Epithelial cell of esophagus (primary cell): ENCODE results near the gene ANKRD33B.

ENCODE experiments used
- DNase-seq: peaks from one replicate; pipeline ENCODE4 v3.0.0; 2010; ENCODE audit warnings: low read depth
- H3K4me3 ChIP-seq: 2 replicates; pipeline ENCODE4 v1.5.1; 2011; ENCODE audit warnings: mild to moderate bottlenecking, low read length, control low read depth
- TF ChIP-seq, protein P1 (sequence below): IDR thresholded peaks from 2 replicates; pipeline ENCODE4 v1.5.1; 2011; ENCODE audit warnings: low read depth, mild to moderate bottlenecking, low read length, control low read depth, inconsistent platforms; ENCODE audit not compliant: insufficient read depth; ENCODE audit errors: missing control alignments

ANKRD33B gene

DNA sequence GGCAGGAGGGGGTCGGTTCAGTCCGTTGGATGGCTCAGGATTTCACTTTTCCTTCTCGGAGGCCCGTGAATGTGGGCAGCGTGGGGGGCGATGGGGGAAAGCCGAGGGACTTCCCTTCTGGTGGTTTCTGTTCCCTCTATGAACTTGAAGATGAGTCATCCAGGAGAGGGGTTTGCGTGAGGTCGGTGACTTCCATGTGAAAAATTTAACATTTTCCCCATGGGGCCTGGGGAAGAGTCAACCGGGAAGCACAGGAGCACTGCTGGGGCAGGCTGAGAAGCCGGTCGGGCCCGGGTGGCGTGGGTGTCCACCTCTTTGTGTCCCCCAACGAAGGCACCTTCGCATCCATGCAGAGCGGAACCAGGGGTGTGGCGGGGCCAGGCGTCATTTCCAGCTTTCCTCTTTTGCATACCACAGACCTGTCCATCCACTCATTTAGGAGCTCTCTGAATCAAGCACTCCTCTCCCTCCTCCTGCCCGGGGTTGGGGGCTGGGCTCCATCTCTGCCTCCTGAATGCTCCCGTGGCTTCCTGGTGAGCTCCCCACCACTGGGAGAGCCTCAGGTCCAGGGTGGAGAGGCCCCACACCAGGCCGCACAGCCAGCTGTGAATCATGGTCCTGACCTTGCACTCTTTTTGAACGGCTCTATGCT is 68.4 kb downstream of the ANKRD33B start:
- no peak overlapping the region for H3K4me3 ChIP-seq
- peak; percentile 10 for DNase-seq
- TF ChIP-seq, protein P1, sequence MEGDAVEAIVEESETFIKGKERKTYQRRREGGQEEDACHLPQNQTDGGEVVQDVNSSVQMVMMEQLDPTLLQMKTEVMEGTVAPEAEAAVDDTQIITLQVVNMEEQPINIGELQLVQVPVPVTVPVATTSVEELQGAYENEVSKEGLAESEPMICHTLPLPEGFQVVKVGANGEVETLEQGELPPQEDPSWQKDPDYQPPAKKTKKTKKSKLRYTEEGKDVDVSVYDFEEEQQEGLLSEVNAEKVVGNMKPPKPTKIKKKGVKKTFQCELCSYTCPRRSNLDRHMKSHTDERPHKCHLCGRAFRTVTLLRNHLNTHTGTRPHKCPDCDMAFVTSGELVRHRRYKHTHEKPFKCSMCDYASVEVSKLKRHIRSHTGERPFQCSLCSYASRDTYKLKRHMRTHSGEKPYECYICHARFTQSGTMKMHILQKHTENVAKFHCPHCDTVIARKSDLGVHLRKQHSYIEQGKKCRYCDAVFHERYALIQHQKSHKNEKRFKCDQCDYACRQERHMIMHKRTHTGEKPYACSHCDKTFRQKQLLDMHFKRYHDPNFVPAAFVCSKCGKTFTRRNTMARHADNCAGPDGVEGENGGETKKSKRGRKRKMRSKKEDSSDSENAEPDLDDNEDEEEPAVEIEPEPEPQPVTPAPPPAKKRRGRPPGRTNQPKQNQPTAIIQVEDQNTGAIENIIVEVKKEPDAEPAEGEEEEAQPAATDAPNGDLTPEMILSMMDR, result no peak

GRCh38 chr5:10633271-10634049 is 69.6 kb downstream of the ANKRD33B start:
- TF ChIP-seq, protein P1, result no peak
- no peak for DNase-seq
- H3K4me3 ChIP-seq, result no peak overlapping the region

DNA sequence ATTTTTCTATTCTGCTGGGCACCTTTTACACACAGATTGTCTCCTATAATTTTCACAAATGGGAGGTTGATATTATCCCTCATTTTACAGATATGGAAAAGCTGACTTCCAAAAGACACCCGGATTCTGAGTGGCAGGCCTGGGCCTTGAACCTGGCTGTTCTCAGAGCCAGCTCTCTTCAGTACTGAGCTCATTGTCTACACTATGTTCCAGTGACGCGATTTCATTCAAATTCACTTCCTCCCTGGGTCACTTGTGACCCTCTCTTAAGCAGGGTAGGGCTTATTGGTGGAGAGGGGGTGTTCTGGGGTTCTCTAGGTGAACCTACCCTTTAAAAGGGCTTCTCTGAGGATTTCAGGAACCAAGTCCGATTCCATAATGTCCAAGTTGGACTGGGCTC is 70.2 kb downstream of the ANKRD33B start:
- TF ChIP-seq, protein P1, result no peak
- no peak for DNase-seq
- no peak overlapping the region for H3K4me3 ChIP-seq

- H3K4me3 ChIP-seq, result no peak overlapping the region
- DNase-seq, result no peak
- TF ChIP-seq, protein P1, result no peak
Observed at GRCh38 chr5:10634562-10634961, 70.7 kb downstream of the ANKRD33B start.

DNA sequence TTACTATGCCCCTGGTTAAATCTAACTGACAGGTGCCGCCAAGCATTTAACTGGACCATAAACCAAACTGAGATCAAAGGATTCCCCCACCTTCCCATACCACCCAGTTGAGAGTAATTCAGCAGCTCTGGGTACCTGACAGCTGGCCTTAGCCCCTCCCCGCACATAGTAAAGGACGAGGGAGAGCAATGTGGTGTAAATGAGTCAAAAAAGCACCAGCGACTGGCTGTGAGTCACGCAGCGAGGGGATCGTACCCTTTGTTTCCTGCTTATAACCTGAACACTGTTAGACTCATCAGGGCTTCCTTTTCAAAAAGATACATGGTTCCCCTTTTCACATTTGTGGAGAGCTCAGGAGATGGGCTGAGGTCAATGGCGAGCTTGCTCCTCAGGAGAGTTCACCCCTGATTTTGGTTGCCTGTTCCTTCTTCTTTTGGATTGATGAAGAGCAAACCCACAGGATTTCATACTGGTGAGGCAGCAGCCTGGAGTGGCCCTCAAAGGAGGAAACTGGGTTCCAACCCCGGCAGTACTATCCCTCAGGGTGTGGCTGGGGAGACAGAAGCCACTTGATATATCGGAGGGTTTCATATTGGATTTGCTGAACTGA is 71.5 kb downstream of the ANKRD33B start:
- TF ChIP-seq, protein P1, result no peak
- peak; percentile 83 for DNase-seq
- no peak overlapping the region for H3K4me3 ChIP-seq

- TF ChIP-seq, protein P1, result no peak
Observed at GRCh38 chr5:10635867-10636350, 72.0 kb downstream of the ANKRD33B start.

More at GRCh38 chr5:10635867-10636350, 72.0 kb downstream of the ANKRD33B start:
- no peak overlapping the region for H3K4me3 ChIP-seq
- DNase-seq, result peak; percentile 32
